AG04450 (cell line): ENCODE measurements around the gene MRPL41. TPM values are rescaled to one million over a fixed set of nuclear protein-coding genes. Genes with fewer than 3 reads are reported as not detected.
"Not testable (repeated sequence)": the region's sequence is repeated elsewhere in the genome, so short reads cannot be mapped to it uniquely, and the experiment has no call there.

Experiments used
- CTCF ChIA-PET: fragments of 300-600, 350-600 bp; formaldehyde crosslinking; extraction: SDS; loops from one replicate; lab custom pipeline; 2022; ENCODE audit warnings: antibody characterized with exemption, inconsistent platforms; lab: Charles Lee
- POLR2A ChIA-PET: fragments of 350-600 bp; formaldehyde crosslinking; extraction: SDS; loops from one replicate; lab custom pipeline; 2021; ENCODE audit warnings: antibody characterized with exemption, inconsistent platforms; lab: Yijun Ruan, JAX
- DNase-seq: peaks from one replicate; pipeline ENCODE4 v3.0.0-alpha.2; 2011; ENCODE audit warnings: low read depth, low spot score
- H3K27ac ChIP-seq: one replicate; pipeline ENCODE4 v1.5.1; 2012; ENCODE audit warnings: low read depth, low read length, control low read depth
- H3K27me3 ChIP-seq: one replicate; pipeline ENCODE4 v1.6.0; 2012; ENCODE audit warnings: low read length; ENCODE audit not compliant: control insufficient read depth, insufficient read depth
- H3K4me3 ChIP-seq: 2 replicates; pipeline ENCODE4 v1.5.1; 2011; ENCODE audit warnings: mild to moderate bottlenecking, low read depth, low read length, control low read depth
- H3K9me3 ChIP-seq: 2 replicates; pipeline ENCODE4 v1.5.1; 2012; ENCODE audit warnings: low read length; ENCODE audit not compliant: control insufficient read depth, insufficient read depth
- polyA plus RNA-seq: library from polyadenylated mRNA; depleted of rRNA; stranded (reverse); fragments of >200 nt; gene quantifications from 2 replicates; pipeline ENCODE4 v1.2.3, GENCODE V29; 2011
- TF ChIP-seq, protein P1 (sequence below): IDR thresholded peaks from 2 replicates; pipeline ENCODE4 v1.5.1; 2011; ENCODE audit warnings: low read depth, low read length, control low read depth, inconsistent platforms

MRPL41 gene
- polyA plus RNA-seq, 1 experiment: 12.3 TPM

DNA sequence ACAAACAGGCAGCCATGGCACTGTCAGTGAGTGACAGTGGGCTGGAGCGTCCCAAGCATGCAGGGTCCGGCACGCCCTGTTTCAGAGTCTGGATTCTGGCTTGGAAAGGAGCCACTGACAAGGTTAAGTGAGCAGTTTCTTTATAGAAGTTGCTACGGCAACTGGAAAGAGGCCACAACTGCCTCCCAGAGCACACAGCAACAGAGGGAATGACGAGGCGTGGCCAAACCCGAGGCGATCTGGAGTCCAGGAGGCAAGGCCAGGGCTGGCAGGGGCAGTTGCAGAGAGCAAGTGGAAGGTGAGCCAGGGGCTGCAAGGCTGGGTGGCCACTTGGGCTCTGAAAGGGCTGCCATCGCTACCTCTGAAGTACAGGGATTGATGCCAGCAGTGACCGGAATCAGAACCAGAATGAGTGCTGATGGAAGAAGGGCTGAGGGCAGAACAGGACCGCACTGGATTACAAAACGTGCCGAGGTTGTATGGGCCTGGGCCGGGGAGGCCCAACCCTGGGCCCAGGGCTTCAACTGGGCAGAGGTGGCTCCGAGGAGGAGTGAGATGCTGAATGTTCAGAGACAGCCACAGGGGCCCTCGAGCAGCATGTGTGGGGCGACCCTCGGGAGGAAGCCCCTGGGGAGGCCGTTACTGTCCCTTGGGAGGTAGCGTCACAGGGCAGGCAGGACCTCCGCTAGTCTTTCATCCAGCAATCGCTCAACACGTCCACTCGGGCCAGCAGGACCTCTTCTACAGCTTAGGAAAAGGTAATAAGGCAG, 4.6 kb downstream of the MRPL41 start:
- Histone ChIP-seq H3K4me3 (no peak overlapping the region), H3K27ac (no peak overlapping the region), H3K9me3 (no peaks in the 10 kb centered on the region), H3K27me3 (no peaks in the 10 kb centered on the region)
- ChIA-PET CTCF (no interaction called here), POLR2A (no interaction called here)
- no peak for DNase-seq
- TF ChIP-seq, protein P1, sequence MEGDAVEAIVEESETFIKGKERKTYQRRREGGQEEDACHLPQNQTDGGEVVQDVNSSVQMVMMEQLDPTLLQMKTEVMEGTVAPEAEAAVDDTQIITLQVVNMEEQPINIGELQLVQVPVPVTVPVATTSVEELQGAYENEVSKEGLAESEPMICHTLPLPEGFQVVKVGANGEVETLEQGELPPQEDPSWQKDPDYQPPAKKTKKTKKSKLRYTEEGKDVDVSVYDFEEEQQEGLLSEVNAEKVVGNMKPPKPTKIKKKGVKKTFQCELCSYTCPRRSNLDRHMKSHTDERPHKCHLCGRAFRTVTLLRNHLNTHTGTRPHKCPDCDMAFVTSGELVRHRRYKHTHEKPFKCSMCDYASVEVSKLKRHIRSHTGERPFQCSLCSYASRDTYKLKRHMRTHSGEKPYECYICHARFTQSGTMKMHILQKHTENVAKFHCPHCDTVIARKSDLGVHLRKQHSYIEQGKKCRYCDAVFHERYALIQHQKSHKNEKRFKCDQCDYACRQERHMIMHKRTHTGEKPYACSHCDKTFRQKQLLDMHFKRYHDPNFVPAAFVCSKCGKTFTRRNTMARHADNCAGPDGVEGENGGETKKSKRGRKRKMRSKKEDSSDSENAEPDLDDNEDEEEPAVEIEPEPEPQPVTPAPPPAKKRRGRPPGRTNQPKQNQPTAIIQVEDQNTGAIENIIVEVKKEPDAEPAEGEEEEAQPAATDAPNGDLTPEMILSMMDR: no peak

DNA sequence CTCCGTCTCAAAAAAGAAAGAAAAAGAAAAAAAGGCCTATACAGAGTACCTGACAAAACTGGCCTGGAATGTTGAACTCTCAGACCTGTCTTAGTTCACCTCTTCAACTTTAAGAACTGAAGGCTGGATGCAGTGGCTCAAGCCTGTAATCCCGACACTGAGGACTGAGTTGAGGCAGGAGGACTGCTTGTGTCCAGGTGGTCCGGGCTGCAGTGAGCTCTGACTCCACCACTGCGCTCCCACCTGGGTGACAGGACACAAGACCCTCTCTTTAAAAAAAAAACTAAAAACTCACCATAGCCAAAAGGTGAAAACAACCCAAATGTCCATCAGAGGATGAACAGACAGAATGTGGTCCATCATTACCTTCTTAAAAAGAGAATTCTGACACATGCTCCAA, 6.4 kb downstream of the MRPL41 start:
- CTCF ChIA-PET: no interaction called here
- POLR2A ChIA-PET: interaction anchor here (0.6 kb wide), 1 partner anchor 35 kb away, joined by 5 read pairs; no protein-coding TSS in a partner anchor
- Histone ChIP-seq H3K27ac (no peak overlapping the region), H3K9me3 (no peaks in the 10 kb centered on the region), H3K4me3 (no peak overlapping the region), H3K27me3 (no peaks in the 10 kb centered on the region)
- DNase-seq: no peak
- TF ChIP-seq, protein P1: no peak

DNA sequence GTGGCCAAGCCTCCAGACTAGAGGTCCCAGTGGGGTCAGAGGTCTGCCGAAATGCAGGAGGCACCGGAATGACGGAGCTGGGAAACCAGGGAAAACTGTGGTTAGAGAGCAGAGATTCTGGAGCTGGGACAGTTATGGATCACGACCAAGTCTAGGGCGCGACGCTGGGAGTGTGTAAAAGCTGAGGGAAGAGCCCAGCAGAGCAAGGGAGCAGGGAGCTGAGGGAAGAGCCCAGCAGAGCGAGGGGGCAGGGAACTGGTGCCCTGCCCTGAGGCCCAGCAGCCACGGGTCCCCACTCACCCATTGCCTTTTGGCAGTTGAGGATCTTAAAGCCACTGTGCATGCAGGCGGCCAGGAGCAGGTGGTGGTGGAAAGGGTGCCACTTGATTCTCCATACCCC, 12.5 kb downstream of the MRPL41 start:
- DNase-seq: no peak
- H3K27me3 ChIP-seq: no peaks in the 10 kb centered on the region
- TF ChIP-seq, protein P1: no peak
- H3K27ac ChIP-seq: no peak overlapping the region
- H3K4me3 ChIP-seq: no peak overlapping the region
- ChIA-PET CTCF (no interaction called here), POLR2A (no interaction called here)
- no peaks in the 10 kb centered on the region for H3K9me3 ChIP-seq

DNA sequence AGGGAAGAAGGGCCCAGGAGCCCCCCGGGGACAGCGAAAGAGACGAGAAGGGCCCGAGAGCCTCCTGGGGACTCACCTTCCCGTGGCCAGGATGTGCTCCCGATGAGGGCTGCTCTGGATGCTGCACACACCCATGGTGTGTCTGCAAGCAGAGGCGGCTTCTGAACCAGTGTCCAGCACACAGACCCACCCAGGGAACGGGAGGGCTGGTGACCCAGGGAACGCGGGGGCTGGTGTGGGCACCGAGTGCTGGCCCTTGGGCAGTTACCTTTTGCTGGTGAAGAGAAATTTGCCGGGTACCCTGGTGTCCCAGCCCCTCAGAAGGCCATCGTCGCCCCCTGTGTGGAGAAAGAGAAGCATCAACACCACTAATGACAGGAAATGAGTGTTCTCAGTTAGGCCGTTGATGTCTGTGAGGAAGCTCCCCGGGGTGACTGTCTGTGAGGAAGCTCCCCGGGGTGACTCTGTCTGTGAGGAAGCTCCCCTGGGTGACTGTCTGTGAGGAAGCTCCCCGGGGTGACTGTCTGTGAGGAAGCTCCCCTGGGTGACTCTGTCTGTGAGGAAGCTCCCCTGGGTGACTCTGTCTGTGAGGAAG, 13.2 kb downstream of the MRPL41 start:
- ChIA-PET POLR2A (no interaction called here), CTCF (no interaction called here)
- no peak for DNase-seq
- no peak overlapping the region for H3K27ac ChIP-seq
- H3K9me3 ChIP-seq: no peaks in the 10 kb centered on the region
- H3K4me3 ChIP-seq: no peak overlapping the region
- no peaks in the 10 kb centered on the region for H3K27me3 ChIP-seq
- TF ChIP-seq, protein P1: no peak

DNA sequence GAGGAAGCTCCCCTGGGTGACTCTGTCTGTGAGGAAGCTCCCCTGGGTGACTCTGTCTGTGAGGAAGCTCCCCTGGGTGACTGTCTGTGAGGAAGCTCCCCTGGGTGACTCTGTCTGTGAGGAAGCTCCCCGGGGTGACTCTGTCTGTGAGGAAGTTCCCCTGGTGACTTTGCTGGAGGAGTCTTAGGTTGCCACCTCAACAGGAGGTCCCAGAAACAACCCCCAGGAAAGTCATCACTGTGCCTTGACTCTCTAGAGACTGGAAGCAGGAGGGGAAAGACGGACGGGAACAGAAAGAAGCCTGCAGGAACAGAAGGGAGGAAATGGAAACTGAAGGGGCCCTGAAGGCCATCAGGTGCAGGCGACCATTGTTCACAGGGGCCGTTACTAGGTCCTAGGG, 16.8 kb downstream of the MRPL41 start:
- POLR2A ChIA-PET, H3K27me3 ChIP-seq, H3K4me3 ChIP-seq, H3K27ac ChIP-seq, DNase-seq, H3K9me3 ChIP-seq, CTCF ChIA-PET: not testable (repeated sequence)
